Measurements from ENCODE around the gene SUGP1. TPM values are rescaled to one million over a fixed set of nuclear protein-coding genes. Genes with fewer than 3 reads are reported as not detected.

Gene SUGP1
- total RNA-seq, 1 donor from 2014 or later, result 59.1 TPM

- Histone ChIP-seq H3K9ac (ENCODE audit: low read length) (no peak overlapping the region), H3K27ac (ENCODE audit: low read depth, low read length) (no peak overlapping the region), H3K4me1 (ENCODE audit: insufficient read depth, low read length) (peaks cover 3% of the 10 kb centered on the region), H3K79me2 (ENCODE audit: insufficient read depth, low read length) (no peaks in the 10 kb centered on the region), H3K9me3 (ENCODE audit: insufficient read depth, low read depth, low read length) (no peaks in the 10 kb centered on the region), H3K27me3 (ENCODE audit: insufficient read depth, low read length) (no peaks in the 10 kb centered on the region), H3K36me3 (ENCODE audit: insufficient read depth, low read length) (peaks cover 8% of the 10 kb centered on the region), H2AFZ (ENCODE audit: low read depth, low read length) (no peak overlapping the region), H4K20me1 (ENCODE audit: insufficient read depth, low read length) (no peaks in the 10 kb centered on the region), H3K4me2 (ENCODE audit: low read length) (no peak overlapping the region), H3K4me3 (ENCODE audit: insufficient read depth, low read depth, low read length) (no peak overlapping the region)
- H3K36me3 Mint-ChIP-seq (ENCODE audit: low read depth, unreplicated experiment), result peaks cover 16% of the 10 kb centered on the region
- no peak for FAIRE-seq
- peak overlapping the region; percentile 58 for H3K27ac Mint-ChIP-seq (ENCODE audit: unreplicated experiment)
- H3K4me1 Mint-ChIP-seq (ENCODE audit: low read depth, unreplicated experiment), result peaks cover 8% of the 10 kb centered on the region
- no peak for DNase-seq (ENCODE audit: low read depth)
- peaks cover 5% of the 10 kb centered on the region for H3K27me3 Mint-ChIP-seq (ENCODE audit: low read depth, unreplicated experiment)
- peaks cover 2% of the 10 kb centered on the region for H3K9me3 Mint-ChIP-seq (ENCODE audit: unreplicated experiment)
- no peak overlapping the region for H3K4me3 Mint-ChIP-seq (ENCODE audit: unreplicated experiment)
- TF ChIP-seq EZH2 (IDR thresholded peaks at IDR 0.05; ENCODE audit: insufficient read depth, low read length), result no peak
- TF ChIP-seq, protein P1, sequence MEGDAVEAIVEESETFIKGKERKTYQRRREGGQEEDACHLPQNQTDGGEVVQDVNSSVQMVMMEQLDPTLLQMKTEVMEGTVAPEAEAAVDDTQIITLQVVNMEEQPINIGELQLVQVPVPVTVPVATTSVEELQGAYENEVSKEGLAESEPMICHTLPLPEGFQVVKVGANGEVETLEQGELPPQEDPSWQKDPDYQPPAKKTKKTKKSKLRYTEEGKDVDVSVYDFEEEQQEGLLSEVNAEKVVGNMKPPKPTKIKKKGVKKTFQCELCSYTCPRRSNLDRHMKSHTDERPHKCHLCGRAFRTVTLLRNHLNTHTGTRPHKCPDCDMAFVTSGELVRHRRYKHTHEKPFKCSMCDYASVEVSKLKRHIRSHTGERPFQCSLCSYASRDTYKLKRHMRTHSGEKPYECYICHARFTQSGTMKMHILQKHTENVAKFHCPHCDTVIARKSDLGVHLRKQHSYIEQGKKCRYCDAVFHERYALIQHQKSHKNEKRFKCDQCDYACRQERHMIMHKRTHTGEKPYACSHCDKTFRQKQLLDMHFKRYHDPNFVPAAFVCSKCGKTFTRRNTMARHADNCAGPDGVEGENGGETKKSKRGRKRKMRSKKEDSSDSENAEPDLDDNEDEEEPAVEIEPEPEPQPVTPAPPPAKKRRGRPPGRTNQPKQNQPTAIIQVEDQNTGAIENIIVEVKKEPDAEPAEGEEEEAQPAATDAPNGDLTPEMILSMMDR (IDR thresholded peaks at IDR 0.05; ENCODE audit: insufficient read depth, low read depth, low read length), result no peak
Measured at GRCh38 chr19:19274716-19275565, 45.4 kb downstream of the SUGP1 start.

GRCh38 chr19:19274146-19274545 is 46.2 kb downstream of the SUGP1 start:
- H2AFZ ChIP-seq (ENCODE audit: low read depth, low read length), result no peak overlapping the region
- H3K27ac ChIP-seq (ENCODE audit: low read depth, low read length), result no peak overlapping the region
- H3K9me3 Mint-ChIP-seq (ENCODE audit: unreplicated experiment), result peaks cover 2% of the 10 kb centered on the region
- TF ChIP-seq, protein P1 (IDR thresholded peaks at IDR 0.05; ENCODE audit: insufficient read depth, low read depth, low read length), result no peak
- TF ChIP-seq EZH2 (IDR thresholded peaks at IDR 0.05; ENCODE audit: insufficient read depth, low read length), result no peak
- no peak overlapping the region for H3K4me3 ChIP-seq (ENCODE audit: insufficient read depth, low read depth, low read length)
- DNase-seq (ENCODE audit: low read depth) (no peak), FAIRE-seq (no peak)
- H3K4me1 ChIP-seq (ENCODE audit: insufficient read depth, low read length), result peaks cover 3% of the 10 kb centered on the region
- peaks cover 8% of the 10 kb centered on the region for H3K36me3 ChIP-seq (ENCODE audit: insufficient read depth, low read length)
- H3K27me3 ChIP-seq (ENCODE audit: insufficient read depth, low read length), result no peaks in the 10 kb centered on the region
- H3K36me3 Mint-ChIP-seq (ENCODE audit: low read depth, unreplicated experiment), result peaks cover 18% of the 10 kb centered on the region
- no peak overlapping the region for H3K9ac ChIP-seq (ENCODE audit: low read length)
- H3K4me3 Mint-ChIP-seq (ENCODE audit: unreplicated experiment), result peak overlapping the region; percentile 69
- no peak overlapping the region for H3K27ac Mint-ChIP-seq (ENCODE audit: unreplicated experiment)
- no peaks in the 10 kb centered on the region for H3K79me2 ChIP-seq (ENCODE audit: insufficient read depth, low read length)
- peaks cover 8% of the 10 kb centered on the region for H3K4me1 Mint-ChIP-seq (ENCODE audit: low read depth, unreplicated experiment)
- no peak overlapping the region for H3K4me2 ChIP-seq (ENCODE audit: low read length)
- H4K20me1 ChIP-seq (ENCODE audit: insufficient read depth, low read length), result no peaks in the 10 kb centered on the region
- no peaks in the 10 kb centered on the region for H3K9me3 ChIP-seq (ENCODE audit: insufficient read depth, low read depth, low read length)
- H3K27me3 Mint-ChIP-seq (ENCODE audit: low read depth, unreplicated experiment), result peaks cover 9% of the 10 kb centered on the region

Measured in astrocyte (in vitro differentiated cells and primary cell).